Measurements from ENCODE around the gene PIGQ. TPM values are rescaled to one million over a fixed set of nuclear protein-coding genes. Genes with fewer than 3 reads are reported as not detected.
A peak's percentile ranks its signal among the peaks of the same experiment; 100 is the strongest.

The PIGQ gene
- total RNA-seq, 1 experiment from 2014 or later, result 45.6 TPM

GRCh38 chr16:534135-534534 is 35.6 kb upstream of the PIGQ start:
- ChIA-PET CTCF (interaction anchor here (0.6 kb wide), 1 partner anchor 67 kb away, joined by 3 read pairs; no protein-coding TSS in a partner anchor), POLR2A (interaction anchor here (0.6 to 1.0 kb wide), 2 partner anchors 108 to 299 kb away, joined by 3 read pairs; partner anchors contain the start of gene FAM234A)
- H3K4me1 Mint-ChIP-seq (ENCODE audit: insufficient read depth, unreplicated experiment), result no peaks in the 10 kb centered on the region
- H3K27me3 Mint-ChIP-seq (ENCODE audit: insufficient read depth, unreplicated experiment), result no peaks in the 10 kb centered on the region
- BruUV-seq (replicated peaks), result no TSS peak
- no peaks in the 10 kb centered on the region for H3K9me3 Mint-ChIP-seq (ENCODE audit: unreplicated experiment)
- no peak for DNase-seq (ENCODE audit: unreplicated experiment)
- no peak for TF ChIP-seq CTCF (IDR thresholded peaks at IDR 0.05; ENCODE audit: unreplicated experiment)
- no peak overlapping the region for H3K27ac Mint-ChIP-seq (ENCODE audit: low read depth, unreplicated experiment)
- H3K36me3 Mint-ChIP-seq (ENCODE audit: insufficient read depth, unreplicated experiment), result peaks cover 34% of the 10 kb centered on the region
- intact Hi-C loops (cut with micrococcal nuclease), result no loop called here
- no peak overlapping the region for H3K4me3 Mint-ChIP-seq (ENCODE audit: unreplicated experiment)

GRCh38 chr16:534856-535445 is 34.8 kb upstream of the PIGQ start:
- CTCF ChIA-PET, result interaction anchor here (0.6 kb wide), 1 partner anchor 103 kb away, joined by 3 read pairs; no protein-coding TSS in a partner anchor
- Mint-ChIP-seq H3K27ac (ENCODE audit: low read depth, unreplicated experiment) (peak overlapping the region; percentile 35), H3K9me3 (ENCODE audit: unreplicated experiment) (no peaks in the 10 kb centered on the region), H3K4me1 (ENCODE audit: insufficient read depth, unreplicated experiment) (no peaks in the 10 kb centered on the region), H3K36me3 (ENCODE audit: insufficient read depth, unreplicated experiment) (peaks cover 40% of the 10 kb centered on the region), H3K4me3 (ENCODE audit: unreplicated experiment) (peak overlapping the region; percentile 16), H3K27me3 (ENCODE audit: insufficient read depth, unreplicated experiment) (no peaks in the 10 kb centered on the region)
- no peak for DNase-seq (ENCODE audit: unreplicated experiment)
- POLR2A ChIA-PET, result interaction anchor here (0.6 to 1.0 kb wide), 2 partner anchors 109 to 300 kb away, joined by 3 read pairs; partner anchors contain the start of gene FAM234A
- intact Hi-C loops (cut with micrococcal nuclease), result no loop called here
- TF ChIP-seq CTCF (IDR thresholded peaks at IDR 0.05; ENCODE audit: unreplicated experiment), result no peak
- no TSS peak for BruUV-seq (replicated peaks)

GRCh38 chr16:535446-536405 is 34.0 kb upstream of the PIGQ start:
- no peak for TF ChIP-seq CTCF (IDR thresholded peaks at IDR 0.05; ENCODE audit: unreplicated experiment)
- ChIA-PET POLR2A (no interaction called here), CTCF (interaction anchor here (0.6 to 0.7 kb wide), 2 partner anchors 46 to 103 kb away, joined by 3 read pairs; no protein-coding TSS in a partner anchor)
- peaks cover 37% of the 10 kb centered on the region for H3K36me3 Mint-ChIP-seq (ENCODE audit: insufficient read depth, unreplicated experiment)
- BruUV-seq (replicated peaks), result no TSS peak
- H3K27me3 Mint-ChIP-seq (ENCODE audit: insufficient read depth, unreplicated experiment), result no peaks in the 10 kb centered on the region
- intact Hi-C loops (cut with micrococcal nuclease), result no loop called here
- peak overlapping the region; percentile 35 for H3K27ac Mint-ChIP-seq (ENCODE audit: low read depth, unreplicated experiment)
- H3K4me1 Mint-ChIP-seq (ENCODE audit: insufficient read depth, unreplicated experiment), result no peaks in the 10 kb centered on the region
- H3K9me3 Mint-ChIP-seq (ENCODE audit: unreplicated experiment), result no peaks in the 10 kb centered on the region
- peak overlapping the region; percentile 16 for H3K4me3 Mint-ChIP-seq (ENCODE audit: unreplicated experiment)
- peak; percentile 75 for DNase-seq (ENCODE audit: unreplicated experiment)

- Mint-ChIP-seq H3K9me3 (ENCODE audit: unreplicated experiment) (no peaks in the 10 kb centered on the region), H3K27ac (ENCODE audit: low read depth, unreplicated experiment) (no peak overlapping the region), H3K36me3 (ENCODE audit: insufficient read depth, unreplicated experiment) (peaks cover 42% of the 10 kb centered on the region), H3K4me3 (ENCODE audit: unreplicated experiment) (no peak overlapping the region), H3K27me3 (ENCODE audit: insufficient read depth, unreplicated experiment) (no peaks in the 10 kb centered on the region), H3K4me1 (ENCODE audit: insufficient read depth, unreplicated experiment) (no peaks in the 10 kb centered on the region)
- CTCF ChIA-PET, result interaction anchor here (0.7 to 1.0 kb wide), 3 partner anchors 10 to 45 kb away, joined by 3 read pairs; no protein-coding TSS in a partner anchor
- TF ChIP-seq CTCF (IDR thresholded peaks at IDR 0.05; ENCODE audit: unreplicated experiment), result no peak
- POLR2A ChIA-PET, result interaction anchor here (0.6 to 1.4 kb wide), 2 partner anchors 9 to 142 kb away, joined by 3 to 5 read pairs; partner anchors contain the start of gene CAPN15
- no peak for DNase-seq (ENCODE audit: unreplicated experiment)
- intact Hi-C loops (cut with micrococcal nuclease), result no loop called here
- BruUV-seq (replicated peaks), result no TSS peak
Observed at GRCh38 chr16:536746-537145, 33.0 kb upstream of the PIGQ start.
